Tibial nerve (tissue), 4 donors: ENCODE results near the gene CACNA1A. TPM values are rescaled to one million over a fixed set of nuclear protein-coding genes. Genes with fewer than 3 reads are reported as not detected.

Experiments
- DNase-seq, 2 donors: peaks; one replicate each; pipeline ENCODE4 v3.0.0-alpha.2; 2019; ENCODE audit warnings: low spot score in 2 of 2
- H3K27ac ChIP-seq, 4 donors: fragments of 200-600 bp; sonication (generic) in 3 of 4; one replicate each; pipeline ENCODE4 v1.5.1; 2017 to 2019; ENCODE audit warnings: mild to moderate bottlenecking in 1 of 4
- H3K27me3 ChIP-seq, 2 donors: fragments of 200-600 bp; sonication (generic) in 1 of 2; one replicate each; pipeline versions ENCODE4 v1.5.1 to v1.6.0; 2017 to 2019
- H3K36me3 ChIP-seq, 3 donors: fragments of 200-600 bp; sonication (generic); one replicate each; pipeline ENCODE4 v1.5.1; 2018 to 2019
- H3K4me1 ChIP-seq, 4 donors: fragments of 200-600 bp; sonication (generic) in 3 of 4; one replicate each; pipeline ENCODE4 v1.5.1; 2017 to 2019
- H3K4me3 ChIP-seq, 4 donors: fragments of 200-600 bp; sonication (generic) in 3 of 4; one replicate each; pipeline ENCODE4 v1.5.1; 2017 to 2019; ENCODE audit warnings: mild to moderate bottlenecking in 1 of 4, moderate library complexity in 1 of 4
- H3K9me3 ChIP-seq, 4 donors: fragments of 200-600 bp; sonication (generic) in 3 of 4; one replicate each; pipeline ENCODE4 v1.5.1; 2017 to 2019
- CTCF ChIP-seq, 5 experiments: fragments of 200-600 bp in 3 of 5; fragments of 450-650 bp in 2 of 5; sonication (generic) in 3 of 5; IDR thresholded peaks; one replicate each; pipeline ENCODE4 v1.5.1; 2016 to 2019; ENCODE audit warnings: antibody characterized with exemption in 5 of 5, mild to moderate bottlenecking in 3 of 5, moderate library complexity in 2 of 5
- EP300 ChIP-seq, 2 donors: sonication (generic); formaldehyde crosslinking; IDR thresholded peaks; one replicate each; pipeline ENCODE4 v1.6.1; 2017; ENCODE audit warnings: antibody characterized with exemption in 2 of 2, mild to moderate bottlenecking in 1 of 2
- POLR2A ChIP-seq, 2 donors: fragments of 450-650 bp; IDR thresholded peaks; one replicate each; pipeline ENCODE4 v1.6.1; 2017; ENCODE audit warnings: antibody characterized with exemption in 2 of 2, mild to moderate bottlenecking in 2 of 2, moderate library complexity in 2 of 2
- WGBS, 2 donors: methylation state at CpG; one replicate each; pipeline ENCODE4 v1.1.5; 2018; 5-methylcytosine and 5-hydroxymethylcytosine counted together
- total RNA-seq, 4 donors: library from RNA; depleted of rRNA; stranded (reverse); fragments of >200 nt; gene quantifications; one replicate each; pipeline ENCODE4 v1.1.0, GENCODE V29; 2016

CACNA1A gene
- total RNA-seq: 10 to 100 TPM in 2 of 4 donors, 1 to 10 TPM in 2; 4.0 to 10.2 (median 9.3) TPM

GRCh38 chr19:13506471-13506820, at the start of gene CACNA1A:
Gene CACNA1A, minus strand, starts transcription at chr19:13506479. Its CDS starts 255 bp downstream, at chr19:13506224.
- Histone ChIP-seq H3K27me3 (peaks cover 0 to 49% of the 10 kb centered on the region in 2 donors), H3K27ac (peak within 1 kb of the TSS in 1 of 4 donors; percentile 39), H3K9me3 (peaks cover 0 to 6% (median 0%) of the 10 kb centered on the region in 4 donors), H3K4me3 (peak within 1 kb of the TSS in 3 of 4 donors; percentile 20 to 50 (median 23)), H3K4me1 (peaks cover 0 to 11% (median 0%) of the 10 kb centered on the region in 4 donors), H3K36me3 (no peaks in the 10 kb centered on the region)
- TF ChIP-seq EP300 (IDR thresholded peaks at IDR 0.05): no peak
- 1% methylated on average over 20 to 21 of the region's 21 CpGs for WGBS, 2 donors
- DNase-seq: no peak

GRCh38 chr19:13554506-13555240, 48.4 kb upstream of the CACNA1A start:
- DNase-seq: no peak
- Histone ChIP-seq H3K27me3 (no peaks in the 10 kb centered on the region), H3K4me3 (no peak overlapping the region), H3K4me1 (no peaks in the 10 kb centered on the region), H3K9me3 (peaks cover 0 to 4% (median 0%) of the 10 kb centered on the region in 4 donors), H3K27ac (no peak overlapping the region), H3K36me3 (no peaks in the 10 kb centered on the region)
- TF ChIP-seq EP300 (IDR thresholded peaks at IDR 0.05) (no peak), POLR2A (IDR thresholded peaks at IDR 0.05) (no peak), CTCF (IDR thresholded peaks at IDR 0.05) (no peak)
- 50 to 55% methylated on average over 10 of the region's 10 CpGs for WGBS, 2 donors

GRCh38 chr19:13553880-13554400, 47.7 kb upstream of the CACNA1A start:
- H3K4me3 ChIP-seq: no peak overlapping the region
- no peaks in the 10 kb centered on the region for H3K4me1 ChIP-seq
- H3K27me3 ChIP-seq: no peaks in the 10 kb centered on the region
- no peaks in the 10 kb centered on the region for H3K36me3 ChIP-seq
- no peak overlapping the region for H3K27ac ChIP-seq
- no peak for DNase-seq
- whole genome bisulfite sequencing, 2 donors: 82 to 91% methylated on average over 2 of the region's 2 CpGs
- H3K9me3 ChIP-seq: peaks cover 0 to 2% (median 0%) of the 10 kb centered on the region in 4 donors
- TF ChIP-seq POLR2A (IDR thresholded peaks at IDR 0.05): no peak
- no peak for TF ChIP-seq CTCF (IDR thresholded peaks at IDR 0.05)
- TF ChIP-seq EP300 (IDR thresholded peaks at IDR 0.05): no peak

- H3K9me3 ChIP-seq: peaks cover 0 to 31% (median 0%) of the 10 kb centered on the region in 4 donors
- H3K4me3 ChIP-seq: no peak overlapping the region
- WGBS, 2 donors: 73 to 84% methylated on average over 3 of the region's 3 CpGs
- H3K27ac ChIP-seq: no peak overlapping the region
- no peaks in the 10 kb centered on the region for H3K4me1 ChIP-seq
- no peak for DNase-seq
- TF ChIP-seq EP300 (IDR thresholded peaks at IDR 0.05): no peak
- no peak for TF ChIP-seq CTCF (IDR thresholded peaks at IDR 0.05)
- no peaks in the 10 kb centered on the region for H3K27me3 ChIP-seq
- no peaks in the 10 kb centered on the region for H3K36me3 ChIP-seq
Observed at GRCh38 chr19:13548131-13548530, 41.9 kb upstream of the CACNA1A start.

DNA sequence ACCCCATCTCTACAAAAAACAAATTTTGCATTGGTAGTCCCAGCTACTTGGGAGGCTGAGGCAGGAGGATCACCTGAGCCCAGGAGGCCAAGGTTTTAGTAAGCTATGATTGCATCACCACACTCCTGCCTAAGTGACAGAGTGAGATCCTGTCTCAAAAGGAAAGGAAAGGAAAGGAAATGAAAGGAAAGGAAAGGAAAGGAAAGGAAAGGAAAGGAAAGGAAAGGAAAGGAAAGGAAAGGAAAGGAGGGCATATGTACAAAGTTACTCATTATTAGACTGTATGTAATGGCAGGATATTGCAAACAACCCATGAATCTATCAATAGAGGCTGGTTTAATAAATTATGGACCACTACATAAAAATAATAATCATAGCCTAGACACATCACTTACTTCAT, 40.8 kb upstream of the CACNA1A start:
- no peak for TF ChIP-seq POLR2A (IDR thresholded peaks at IDR 0.05)
- no peak for TF ChIP-seq EP300 (IDR thresholded peaks at IDR 0.05)
- no peak for TF ChIP-seq CTCF (IDR thresholded peaks at IDR 0.05)
- H3K4me1 ChIP-seq: no peaks in the 10 kb centered on the region
- no peaks in the 10 kb centered on the region for H3K36me3 ChIP-seq
- no peak overlapping the region for H3K4me3 ChIP-seq
- no peak overlapping the region for H3K27ac ChIP-seq
- no peaks in the 10 kb centered on the region for H3K27me3 ChIP-seq
- DNase-seq: no peak
- peaks cover 0 to 35% (median 0%) of the 10 kb centered on the region in 4 donors for H3K9me3 ChIP-seq
